Esophagus muscularis mucosa (tissue), 3 donors: Measurements from ENCODE around the gene ACOXL.

Experiments used
- POLR2A ChIP-seq: fragments of 450-650 bp; IDR thresholded peaks from one replicate; pipeline ENCODE4 v1.6.1; 2017; ENCODE audit warnings: antibody characterized with exemption, moderate library complexity, mild to moderate bottlenecking, low read depth
- TF ChIP-seq, protein P1 (sequence below), 3 experiments: fragments of 200-600 bp in 2 of 3; fragments of 450-650 bp in 1 of 3; sonication (generic) in 2 of 3; IDR thresholded peaks; one replicate each; pipeline ENCODE4 v1.5.1; 2017 to 2019; ENCODE audit warnings: antibody characterized with exemption in 3 of 3, mild to moderate bottlenecking in 2 of 3, moderate library complexity in 1 of 3

DNA sequence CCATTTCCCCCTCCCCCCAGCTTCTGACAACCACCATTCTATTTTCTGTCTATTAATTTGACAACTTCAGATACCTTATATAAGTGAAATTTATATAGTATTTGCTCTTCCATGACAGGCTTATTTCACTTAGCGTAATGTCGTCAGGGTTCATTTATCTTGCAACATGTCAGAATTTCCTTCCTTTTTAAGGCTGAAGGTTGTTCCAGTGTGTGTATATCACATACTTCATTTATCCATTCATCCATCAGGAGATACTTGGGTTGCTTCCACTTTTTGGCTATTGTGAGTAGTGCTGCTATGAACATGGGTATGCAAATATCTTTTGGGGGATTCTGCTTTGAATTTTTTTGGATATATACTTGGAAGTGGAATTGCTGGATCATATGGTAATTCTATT, 395.7 kb downstream of the ACOXL start:
- TF ChIP-seq, protein P1, sequence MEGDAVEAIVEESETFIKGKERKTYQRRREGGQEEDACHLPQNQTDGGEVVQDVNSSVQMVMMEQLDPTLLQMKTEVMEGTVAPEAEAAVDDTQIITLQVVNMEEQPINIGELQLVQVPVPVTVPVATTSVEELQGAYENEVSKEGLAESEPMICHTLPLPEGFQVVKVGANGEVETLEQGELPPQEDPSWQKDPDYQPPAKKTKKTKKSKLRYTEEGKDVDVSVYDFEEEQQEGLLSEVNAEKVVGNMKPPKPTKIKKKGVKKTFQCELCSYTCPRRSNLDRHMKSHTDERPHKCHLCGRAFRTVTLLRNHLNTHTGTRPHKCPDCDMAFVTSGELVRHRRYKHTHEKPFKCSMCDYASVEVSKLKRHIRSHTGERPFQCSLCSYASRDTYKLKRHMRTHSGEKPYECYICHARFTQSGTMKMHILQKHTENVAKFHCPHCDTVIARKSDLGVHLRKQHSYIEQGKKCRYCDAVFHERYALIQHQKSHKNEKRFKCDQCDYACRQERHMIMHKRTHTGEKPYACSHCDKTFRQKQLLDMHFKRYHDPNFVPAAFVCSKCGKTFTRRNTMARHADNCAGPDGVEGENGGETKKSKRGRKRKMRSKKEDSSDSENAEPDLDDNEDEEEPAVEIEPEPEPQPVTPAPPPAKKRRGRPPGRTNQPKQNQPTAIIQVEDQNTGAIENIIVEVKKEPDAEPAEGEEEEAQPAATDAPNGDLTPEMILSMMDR (IDR thresholded peaks at IDR 0.05): no peak
- no peak for TF ChIP-seq POLR2A
